ENCODE measurements around the gene EFNA4.
A peak's percentile ranks its signal among the peaks of the same experiment; 100 is the strongest.

Gene EFNA4

GRCh38 chr1:155034318-155035208, 29.0 kb upstream of the EFNA4 start:
- no peak for DNase-seq

- DNase-seq: no peak
These were observed 27.6 kb upstream of the EFNA4 start for GRCh38 chr1:155035936-155036335.

- peak in 1 of 2 experiments; percentile 20 for DNase-seq
These were observed 26.5 kb upstream of the EFNA4 start for GRCh38 chr1:155037043-155037442.

GRCh38 chr1:155037851-155038441, 25.6 kb upstream of the EFNA4 start:
- DNase-seq: no peak

GRCh38 chr1:155038602-155039307, 24.8 kb upstream of the EFNA4 start:
- DNase-seq: no peak

- DNase-seq: no peak
These were observed 24.3 kb upstream of the EFNA4 start for GRCh38 chr1:155039308-155039669.

GRCh38 chr1:155040358-155041093, 23.0 kb upstream of the EFNA4 start:
- no peak for DNase-seq

- DNase-seq: no peak
These were observed 20.8 kb upstream of the EFNA4 start for GRCh38 chr1:155042789-155043188.

- DNase-seq: no peak
These were observed 20.2 kb upstream of the EFNA4 start for GRCh38 chr1:155043301-155043702.

- no peak for DNase-seq
These were observed 19.7 kb upstream of the EFNA4 start for GRCh38 chr1:155043793-155044192.

- no peak for DNase-seq
These were observed 19.2 kb upstream of the EFNA4 start for GRCh38 chr1:155044365-155044764.

GRCh38 chr1:155044812-155045657, 18.5 kb upstream of the EFNA4 start:
- peak; percentile 82 to 85 for DNase-seq

- DNase-seq: no peak
These were observed 14.8 kb upstream of the EFNA4 start for GRCh38 chr1:155048449-155049334.

GRCh38 chr1:155049651-155050559, 13.6 kb upstream of the EFNA4 start:
- DNase-seq: no peak

GRCh38 chr1:155050560-155051341, 12.8 kb upstream of the EFNA4 start, which contains the start of gene ADAM15:
TSS of gene ADAM15 (plus strand) at chr1:155051316. CDS start at chr1:155051387, 71 bp downstream.
- peak; percentile 68 to 74 for DNase-seq

GRCh38 chr1:155051342-155051776, 12.2 kb upstream of the EFNA4 start:
- DNase-seq: no peak

GRCh38 chr1:155051777-155052398, 11.7 kb upstream of the EFNA4 start:
- DNase-seq: peak; percentile 19 to 47

Data from Kasumi-1 (cell line).